PC-3 (cell line): ENCODE data around the gene FAM219B.

Source experiments
- EZH2 ChIP-seq: fragments of 300-600 bp; sonication (generic); IDR thresholded peaks from one replicate; pipeline ENCODE4 v1.6.1; 2017; ENCODE audit warnings: antibody characterized with exemption, mild to moderate bottlenecking, low read length; ENCODE audit not compliant: unreplicated experiment
- EZH2phosphoT487 ChIP-seq: fragments of 300-600 bp; sonication (generic); IDR thresholded peaks from 2 replicates; pipeline ENCODE4 v1.6.1; 2018; ENCODE audit warnings: mild to moderate bottlenecking, antibody characterized with exemption, low read length, borderline replicate concordance
- TF ChIP-seq, protein P1 (sequence below): fragments of 300-600 bp; sonication (generic); conservative IDR thresholded peaks from 2 replicates; pipeline ENCODE4 v1.5.1; 2017; ENCODE audit warnings: antibody characterized with exemption, low read depth, mild to moderate bottlenecking, low read length

DNA sequence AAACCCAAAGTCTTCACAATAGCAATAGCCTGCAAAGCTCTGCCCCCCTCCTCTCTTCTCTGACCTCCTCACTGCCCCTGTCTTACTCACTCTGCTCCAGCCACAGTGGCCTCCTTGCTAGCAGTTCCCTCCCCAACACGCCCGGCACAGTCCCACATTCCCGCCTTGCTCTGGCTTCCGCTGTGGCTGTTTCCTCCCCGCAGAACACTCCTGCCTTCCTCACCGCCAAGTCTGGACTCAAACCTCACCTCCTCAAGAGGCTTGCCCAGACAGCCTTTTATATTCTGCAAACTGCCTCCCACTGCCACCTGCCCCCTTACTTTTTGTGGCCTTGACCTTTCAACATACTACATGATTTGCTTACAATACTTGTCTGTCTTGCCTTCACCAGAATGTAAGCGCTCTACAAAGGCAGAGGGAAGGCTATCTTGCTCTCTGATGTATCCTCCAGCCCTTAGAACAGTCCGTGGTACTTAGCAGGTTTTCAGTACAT, 17.2 kb downstream of the FAM219B start:
- TF ChIP-seq, protein P1, sequence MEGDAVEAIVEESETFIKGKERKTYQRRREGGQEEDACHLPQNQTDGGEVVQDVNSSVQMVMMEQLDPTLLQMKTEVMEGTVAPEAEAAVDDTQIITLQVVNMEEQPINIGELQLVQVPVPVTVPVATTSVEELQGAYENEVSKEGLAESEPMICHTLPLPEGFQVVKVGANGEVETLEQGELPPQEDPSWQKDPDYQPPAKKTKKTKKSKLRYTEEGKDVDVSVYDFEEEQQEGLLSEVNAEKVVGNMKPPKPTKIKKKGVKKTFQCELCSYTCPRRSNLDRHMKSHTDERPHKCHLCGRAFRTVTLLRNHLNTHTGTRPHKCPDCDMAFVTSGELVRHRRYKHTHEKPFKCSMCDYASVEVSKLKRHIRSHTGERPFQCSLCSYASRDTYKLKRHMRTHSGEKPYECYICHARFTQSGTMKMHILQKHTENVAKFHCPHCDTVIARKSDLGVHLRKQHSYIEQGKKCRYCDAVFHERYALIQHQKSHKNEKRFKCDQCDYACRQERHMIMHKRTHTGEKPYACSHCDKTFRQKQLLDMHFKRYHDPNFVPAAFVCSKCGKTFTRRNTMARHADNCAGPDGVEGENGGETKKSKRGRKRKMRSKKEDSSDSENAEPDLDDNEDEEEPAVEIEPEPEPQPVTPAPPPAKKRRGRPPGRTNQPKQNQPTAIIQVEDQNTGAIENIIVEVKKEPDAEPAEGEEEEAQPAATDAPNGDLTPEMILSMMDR = no peak
- TF ChIP-seq EZH2 (no peak), EZH2phosphoT487 (no peak)
